ENCODE results near the gene MEOX2. TPM values are rescaled to one million over a fixed set of nuclear protein-coding genes. Genes with fewer than 3 reads are reported as not detected.

MEOX2 gene
- total and polyA plus RNA-seq, 2 of the 8 experiments (the other 6 are each of a cell fraction or from before 2014, with no cell fraction given), result 0.05 to 0.19 TPM

GRCh38 chr7:15601175-15601574 lies 85.3 kb downstream of the MEOX2 start:
- H3K4me3 ChIP-seq (ENCODE audit: extremely low read depth in 1 of 4, insufficient read depth in 2 of 4, low read depth in 3 of 4, low read length in 4 of 4), result no peak overlapping the region
- H3K27me3 ChIP-seq (replicated peaks in 1 of 4; ENCODE audit: control insufficient read depth in 3 of 4, extremely low read depth in 1 of 4, insufficient read depth in 3 of 4, low read length in 3 of 4), result no peaks in the 10 kb centered on the region
- DNase-seq (ENCODE audit: low read depth in 1 of 2, low spot score in 2 of 2) (no peak), FAIRE-seq (no peak)
- no peak overlapping the region for H2BK5ac ChIP-seq (ENCODE audit: low read depth, low read length)
- H3K79me1 ChIP-seq (ENCODE audit: low read depth, low read length), result no peaks in the 10 kb centered on the region
- H2BK12ac ChIP-seq (ENCODE audit: low read depth, low read length), result no peak overlapping the region
- H3K14ac ChIP-seq (ENCODE audit: insufficient read length), result no peak overlapping the region
- H4K5ac ChIP-seq (ENCODE audit: insufficient read length, low read depth, low read length), result no peak overlapping the region
- no peak overlapping the region for H2AFZ ChIP-seq (ENCODE audit: low read length)
- no peak overlapping the region for H3K27ac ChIP-seq (ENCODE audit: low read depth, low read length)
- no peaks in the 10 kb centered on the region for H4K20me1 ChIP-seq (replicated peaks in 1 of 2; ENCODE audit: control insufficient read depth in 1 of 2, insufficient read depth in 2 of 2, low read length in 2 of 2)
- no peak overlapping the region for H4K91ac ChIP-seq (replicated peaks; ENCODE audit: insufficient read length, low read length)
- no peak overlapping the region for H3K4ac ChIP-seq (replicated peaks; ENCODE audit: insufficient read length, low read depth, low read length)
- H3K9me3 ChIP-seq (ENCODE audit: insufficient read depth in 2 of 2, low read depth in 1 of 2, low read length in 1 of 2), result no peaks in the 10 kb centered on the region
- 90% methylated on average over 1 of the region's 1 CpG; no CpG with 5 or more reads in 1 of the 2 experiments for WGBS, 2 experiments (ENCODE audit: extremely low coverage in 1 of 2, insufficient coverage in 1 of 2, insufficient read length in 1 of 2, insufficient replicate concordance in 2 of 2, low coverage in 1 of 2, low lambda C conversion rate in 2 of 2, missing lambda C conversion rate in 1 of 2)
- ChIA-PET POLR2A (ENCODE audit: partially characterized antibody) (no interaction called here), CTCF (ENCODE audit: partially characterized antibody) (no interaction called here)
- no peak overlapping the region for H2BK20ac ChIP-seq (ENCODE audit: low read length)
- no peak overlapping the region for H3K23ac ChIP-seq (ENCODE audit: insufficient read length)
- no peaks in the 10 kb centered on the region; a peak in 1 of 7 replicates for H3K4me1 ChIP-seq (replicated peaks in 1 of 4; ENCODE audit: control insufficient read depth in 3 of 4, insufficient read depth in 4 of 4, low read length in 3 of 4)
- no peak overlapping the region for H3K18ac ChIP-seq (ENCODE audit: extremely low read depth, low read length)
- no peak overlapping the region for H3K4me2 ChIP-seq (ENCODE audit: insufficient read depth in 1 of 2, low read depth in 2 of 2, low read length in 2 of 2)
- no peaks in the 10 kb centered on the region for H3K79me2 ChIP-seq (ENCODE audit: control insufficient read depth in 1 of 2, insufficient read depth in 2 of 2, low read length in 2 of 2)
- H3K9ac ChIP-seq (replicated peaks in 1 of 4; ENCODE audit: extremely low read depth in 1 of 4, low read depth in 3 of 4, low read length in 3 of 4), result no peak overlapping the region
- no peak overlapping the region for H2BK15ac ChIP-seq (ENCODE audit: low read length)
- H2BK120ac ChIP-seq (replicated peaks; ENCODE audit: low read depth, low read length), result no peak overlapping the region
- TF ChIP-seq CHD1 (IDR thresholded peaks at IDR 0.05; ENCODE audit: low read depth, low read length), result no peak
- no peak for TF ChIP-seq ASH2L (IDR thresholded peaks at IDR 0.05; ENCODE audit: low read length)
- TF ChIP-seq EP300 (IDR thresholded peaks at IDR 0.05; ENCODE audit: borderline replicate concordance in 1 of 2, low read depth in 2 of 2, low read length in 2 of 2), result no peak
- TF ChIP-seq CEBPB (IDR thresholded peaks at IDR 0.05; ENCODE audit: low read depth, low read length), result no peak
- no peak for TF ChIP-seq CBX5 (IDR thresholded peaks at IDR 0.05; ENCODE audit: low read depth, low read length)
- TF ChIP-seq RBBP5 (IDR thresholded peaks at IDR 0.05; ENCODE audit: borderline replicate concordance, low read depth, low read length), result no peak
- TF ChIP-seq BRCA1 (IDR thresholded peaks at IDR 0.05; ENCODE audit: low read depth, low read length), result no peak
- TF ChIP-seq CTBP2 (IDR thresholded peaks at IDR 0.05; ENCODE audit: borderline replicate concordance, insufficient read depth, insufficient read length, low read length), result no peak
- TF ChIP-seq SP4 (IDR thresholded peaks at IDR 0.05; ENCODE audit: low read length), result no peak
- no peak for TF ChIP-seq BCL11A (IDR thresholded peaks at IDR 0.05; ENCODE audit: low read depth in 2 of 2, low read length in 2 of 2)
- no peak overlapping the region for H3K56ac ChIP-seq (replicated peaks; ENCODE audit: insufficient read length, low read depth, low read length)
- no peaks in the 10 kb centered on the region for H3K23me2 ChIP-seq (ENCODE audit: low read depth, low read length)
- no peaks in the 10 kb centered on the region for H3K36me3 ChIP-seq (ENCODE audit: control insufficient read depth in 2 of 4, insufficient read depth in 4 of 4, low read length in 3 of 4)
- no peak overlapping the region for H4K8ac ChIP-seq (ENCODE audit: extremely low read depth, insufficient read depth, low read length)
- H2AK5ac ChIP-seq (ENCODE audit: low read depth, low read length), result no peak overlapping the region

Data from H1 (cell line).